EL (cell line): ENCODE results near the gene FAM76B.
"Not testable (repeated sequence)": the region's sequence is repeated elsewhere in the genome, so short reads cannot be mapped to it uniquely, and the experiment has no call there.

Source experiments
- DNase-seq: peaks from one replicate; pipeline ENCODE4 v3.0.0-alpha.2; 2016

FAM76B gene

DNA sequence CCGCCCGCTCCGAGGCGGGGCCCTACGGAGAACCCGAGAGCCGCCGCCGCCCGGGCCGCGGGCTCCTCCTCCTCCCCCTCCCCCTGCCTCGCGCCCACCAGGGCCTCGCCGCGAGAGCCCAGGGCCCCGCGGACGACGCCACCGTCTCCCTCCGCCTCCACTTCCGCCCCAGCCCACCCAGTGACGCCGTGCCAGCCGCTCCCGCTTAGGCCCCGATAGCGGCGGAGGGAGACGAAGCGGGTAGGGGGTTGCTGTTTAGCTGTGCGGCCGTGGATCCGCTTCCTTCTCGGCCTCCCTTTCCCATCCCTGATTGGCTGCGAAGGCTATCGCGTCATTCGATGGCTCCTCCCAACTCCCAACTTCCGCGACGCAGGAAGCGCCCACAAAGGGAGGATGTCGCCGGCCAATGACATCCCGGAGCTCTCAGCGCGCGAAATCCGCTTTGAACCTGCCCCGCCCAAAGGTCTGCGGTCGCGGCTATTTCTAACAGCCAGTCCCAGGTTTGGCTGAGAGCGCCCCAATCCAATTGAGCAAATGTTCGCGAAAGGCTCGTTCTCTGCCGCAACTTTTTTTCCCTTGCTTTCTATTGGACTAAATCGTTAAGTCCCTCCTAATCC lies at the start of gene FAM76B:
FAM76B (minus strand) TSS at position 277 of the 617 bp plus-strand sequence. CDS start 304 bp downstream, outside the sequence.
- DNase-seq: peak; percentile 99

DNA sequence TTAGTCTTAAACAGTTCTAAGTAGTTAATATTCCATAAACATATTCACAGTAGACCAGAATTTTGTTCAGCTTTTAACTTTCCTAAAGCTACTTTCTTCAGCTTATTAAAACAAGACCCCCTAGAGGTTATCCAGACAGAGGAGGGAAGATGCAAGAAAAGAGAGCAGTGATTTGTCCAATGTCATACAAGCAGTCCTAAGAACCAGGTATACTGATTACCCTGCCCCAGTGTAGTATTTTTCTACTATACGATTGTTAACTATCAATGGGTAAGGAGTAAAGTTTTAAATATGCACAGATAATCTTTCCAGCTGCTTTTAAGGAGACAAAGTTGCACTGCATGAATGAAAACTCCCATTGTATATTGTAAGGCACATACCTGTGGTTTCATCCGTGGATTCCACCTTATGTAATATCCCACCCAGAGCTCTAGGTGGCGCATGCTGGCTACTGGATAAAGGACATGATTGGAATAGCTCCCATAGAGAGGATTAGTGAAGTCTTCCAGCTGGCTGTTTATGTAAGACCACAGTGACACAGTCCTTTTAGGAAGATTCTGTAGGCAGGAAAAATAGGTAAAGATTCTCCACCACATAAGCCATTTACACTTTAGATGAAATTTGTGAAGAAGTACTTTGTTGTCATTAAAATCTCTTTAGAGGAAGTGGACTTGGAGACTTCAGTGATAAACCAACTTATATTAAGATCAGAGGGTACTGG lies 46.3 kb upstream of the FAM76B start:
- DNase-seq: peak; percentile 89

DNA sequence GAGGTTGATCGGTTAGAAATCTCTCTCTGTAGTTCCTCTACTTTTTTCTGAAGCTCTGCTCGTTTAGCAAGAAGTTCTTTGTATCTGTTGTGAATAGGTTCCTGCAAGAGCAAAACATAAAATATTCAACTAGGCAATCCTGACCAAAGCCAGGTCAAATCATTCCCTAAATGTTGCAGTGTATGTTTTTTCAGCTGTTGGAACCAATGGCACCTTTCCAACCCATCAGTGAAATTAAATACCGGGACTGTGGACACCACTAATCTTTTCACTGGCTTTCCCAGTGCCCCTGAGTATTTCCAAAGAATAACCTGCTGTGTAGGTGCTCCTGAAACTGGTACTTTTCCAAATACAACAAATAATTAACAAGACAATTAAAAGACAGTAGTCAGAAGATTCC lies 45.8 kb upstream of the FAM76B start:
- no peak for DNase-seq

DNA sequence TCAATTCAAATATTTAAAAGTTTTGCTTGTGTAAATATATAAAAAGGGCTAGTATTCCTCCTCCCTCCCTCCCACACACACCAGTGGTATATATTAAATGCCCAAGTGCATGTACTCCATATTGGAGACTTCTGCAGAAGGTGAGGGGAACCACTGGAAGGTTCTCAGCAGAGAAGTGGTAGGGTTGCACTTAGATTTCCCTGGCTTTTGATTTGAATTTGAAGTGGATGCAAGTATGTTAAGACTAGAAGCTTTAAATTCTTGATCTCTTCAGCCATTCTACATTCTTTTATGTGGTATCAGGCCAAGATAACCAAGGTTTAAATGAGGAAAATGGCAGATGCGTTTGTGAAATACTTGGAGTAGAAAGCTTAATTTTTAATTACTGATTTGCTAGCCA lies 43.8 kb upstream of the FAM76B start:
- DNase-seq: no peak

DNA sequence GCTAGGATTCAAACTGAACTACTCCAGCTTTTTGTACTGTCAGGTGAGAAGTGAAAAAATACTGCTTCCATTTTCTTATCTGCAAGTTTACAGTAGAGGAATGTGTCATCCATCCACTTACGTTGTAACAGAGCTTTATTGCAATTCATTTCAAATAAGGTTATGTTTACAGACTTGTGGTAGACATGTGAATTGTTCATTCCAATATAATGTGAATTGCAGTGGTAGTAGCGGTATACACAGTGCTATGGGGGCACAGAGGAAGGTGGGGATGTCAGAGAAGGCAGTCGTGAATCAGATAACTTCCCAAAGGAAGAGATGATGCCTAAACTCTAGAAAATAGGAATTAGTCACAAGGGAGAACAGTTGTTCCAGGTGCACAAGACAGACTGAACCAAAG lies 43.2 kb upstream of the FAM76B start:
- peak; percentile 49 for DNase-seq

DNA sequence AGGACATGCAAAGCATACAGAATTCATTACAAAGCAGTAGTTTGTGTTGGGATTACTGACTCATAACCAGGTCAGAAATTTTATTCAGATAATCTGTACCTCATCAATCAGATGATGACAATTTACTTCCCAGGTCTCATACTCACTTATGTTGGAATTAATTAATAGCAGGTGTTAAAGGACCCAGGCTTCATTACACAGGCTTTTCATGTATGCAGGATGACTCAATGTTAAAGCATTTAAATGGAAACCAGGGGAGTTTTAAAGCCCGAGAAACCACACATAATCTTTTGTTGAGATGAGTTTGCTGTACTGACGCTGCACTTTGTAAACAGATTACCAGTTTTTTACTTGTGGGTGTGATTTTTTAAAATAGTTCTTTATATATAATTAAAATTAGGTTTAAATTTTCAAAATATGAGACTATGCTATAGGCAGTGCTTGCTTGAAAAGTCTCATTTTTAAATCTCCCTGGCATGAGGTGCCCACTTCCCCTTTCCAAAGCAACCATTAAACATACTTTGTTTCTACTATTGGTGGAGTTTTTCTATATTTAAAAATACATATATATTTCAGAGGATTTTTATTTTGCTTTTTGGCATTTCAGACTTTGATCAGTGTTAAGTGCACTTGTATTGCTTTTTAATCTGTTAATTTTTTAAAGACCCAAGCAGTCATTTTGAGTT lies 41.8 kb upstream of the FAM76B start:
- peak; percentile 90 for DNase-seq

DNA sequence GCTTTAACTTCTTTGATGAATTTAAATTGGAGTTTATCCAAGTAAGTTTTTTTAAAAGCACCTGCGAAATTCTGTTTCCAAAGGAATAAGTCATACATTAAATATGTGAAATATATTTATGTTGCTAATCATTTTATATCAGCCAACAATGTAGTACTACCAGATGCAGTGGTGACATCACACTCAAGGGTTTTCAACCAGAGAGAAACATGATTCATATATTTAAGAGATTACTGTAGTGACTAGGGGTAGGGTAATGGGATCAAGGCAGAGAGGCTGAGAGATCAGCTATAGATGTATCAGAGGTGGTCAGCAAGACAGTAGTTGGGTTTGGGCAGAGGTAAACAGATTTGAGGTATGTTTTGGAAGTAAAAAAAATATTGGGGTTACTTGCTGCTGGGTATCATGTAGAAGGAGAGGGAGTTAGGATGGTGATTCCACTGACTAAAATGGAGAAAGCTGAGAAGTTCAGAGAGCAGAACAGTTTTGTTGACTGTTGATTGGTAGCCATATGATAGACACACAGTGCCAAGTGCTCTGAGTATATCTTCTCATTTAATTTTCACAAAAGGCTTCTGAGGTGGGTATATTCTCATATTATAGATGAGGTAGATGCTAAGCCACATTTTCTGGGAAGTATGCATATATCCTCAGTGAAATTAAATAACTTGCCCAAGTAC lies 40.1 kb upstream of the FAM76B start:
- DNase-seq: peak; percentile 61

DNA sequence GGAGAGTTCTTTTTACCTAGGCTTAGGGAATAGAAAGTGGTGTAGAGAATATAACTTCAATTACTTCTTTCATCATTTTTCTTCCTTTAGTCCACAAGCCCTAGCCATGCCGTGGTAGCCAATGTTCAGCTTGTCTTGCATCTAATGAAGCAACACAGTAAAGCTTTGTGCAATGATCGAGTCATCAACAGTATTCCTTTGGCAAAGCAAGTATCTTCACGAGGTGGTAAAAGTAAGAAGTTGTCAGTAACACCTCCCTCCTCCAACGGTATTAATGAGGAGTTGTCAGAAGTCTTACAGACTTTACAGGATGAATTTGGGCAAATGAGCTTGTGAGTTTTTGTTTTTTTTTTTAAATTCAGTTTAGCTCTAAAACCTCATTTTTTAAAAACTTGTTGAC lies 38.1 kb upstream of the FAM76B start:
- DNase-seq: no peak

DNA sequence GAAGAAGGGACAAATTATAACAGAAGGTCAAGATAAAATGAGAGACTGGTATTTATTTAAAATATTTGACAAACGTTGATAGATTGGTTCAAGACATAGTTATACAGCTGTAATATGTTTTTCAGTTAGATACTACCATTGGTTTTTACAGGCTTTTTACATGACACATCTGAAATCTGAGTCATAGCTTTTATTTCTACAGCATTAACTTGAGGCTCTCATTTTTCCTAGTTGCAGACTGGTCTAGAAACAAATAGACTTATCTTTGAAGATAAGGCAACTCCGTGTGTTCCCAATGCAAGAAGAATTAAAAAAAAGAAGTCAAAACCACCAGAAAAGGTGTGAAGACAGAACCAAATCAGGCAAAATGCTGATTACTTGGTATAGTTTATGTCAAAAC lies 32.1 kb upstream of the FAM76B start:
- peak; percentile 39 for DNase-seq

DNA sequence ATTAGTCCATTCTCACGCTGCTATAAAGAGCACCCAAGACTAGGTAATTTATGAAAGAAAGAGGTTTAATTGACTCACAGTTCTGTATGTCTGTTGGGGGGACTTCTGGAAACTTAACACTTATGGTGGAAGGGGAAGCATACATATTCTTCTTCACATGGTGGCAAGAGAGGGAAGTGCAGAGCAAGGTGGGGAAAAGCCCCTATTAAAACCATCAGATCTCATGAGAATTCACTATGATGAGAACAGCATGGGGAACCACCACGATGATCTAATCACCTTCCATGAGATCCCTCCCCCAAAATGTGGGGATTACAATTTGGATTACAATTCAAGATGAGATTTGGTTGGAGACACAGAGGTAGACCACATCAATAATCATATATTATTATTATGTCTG lies 26.5 kb upstream of the FAM76B start:
- DNase-seq: no peak

DNA sequence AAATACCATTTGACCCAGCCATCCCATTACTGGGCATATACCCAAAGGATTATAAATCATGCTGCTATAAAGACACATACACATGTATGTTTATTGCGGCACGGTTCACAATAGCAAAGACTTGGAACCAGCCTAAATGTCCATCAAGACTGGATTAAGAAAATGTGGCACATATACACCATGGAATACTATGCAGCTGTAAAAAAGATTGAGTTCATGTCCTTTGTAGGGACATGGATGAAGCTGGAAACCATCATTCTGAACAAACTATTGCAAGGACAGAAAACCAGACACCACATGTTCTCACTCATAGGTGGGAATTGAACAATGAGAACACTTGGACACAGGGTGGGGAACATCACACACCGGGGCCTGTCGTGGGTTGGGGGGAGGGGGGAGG lies 21.5 kb upstream of the FAM76B start:
- not testable (repeated sequence) for DNase-seq

DNA sequence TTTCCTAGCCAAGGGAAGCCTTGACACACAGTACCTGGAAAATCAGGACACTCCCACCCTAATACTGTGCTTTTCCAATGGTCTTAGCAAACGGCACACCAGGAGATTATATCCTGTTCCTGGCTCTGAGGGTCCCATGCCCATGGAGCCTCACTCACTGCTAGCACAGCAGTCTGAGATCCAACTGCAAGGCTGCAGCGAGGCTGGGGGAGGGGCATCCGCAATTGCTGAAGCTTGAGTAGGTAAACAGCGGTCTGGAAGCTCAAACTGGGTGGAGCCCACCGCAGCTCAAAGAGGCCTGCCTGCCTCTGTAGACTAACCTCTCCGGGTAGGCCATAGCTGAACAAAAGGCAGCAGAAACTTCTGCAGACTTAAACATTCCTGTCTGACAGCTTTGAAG lies 16.9 kb upstream of the FAM76B start:
- DNase-seq: not testable (repeated sequence)

DNA sequence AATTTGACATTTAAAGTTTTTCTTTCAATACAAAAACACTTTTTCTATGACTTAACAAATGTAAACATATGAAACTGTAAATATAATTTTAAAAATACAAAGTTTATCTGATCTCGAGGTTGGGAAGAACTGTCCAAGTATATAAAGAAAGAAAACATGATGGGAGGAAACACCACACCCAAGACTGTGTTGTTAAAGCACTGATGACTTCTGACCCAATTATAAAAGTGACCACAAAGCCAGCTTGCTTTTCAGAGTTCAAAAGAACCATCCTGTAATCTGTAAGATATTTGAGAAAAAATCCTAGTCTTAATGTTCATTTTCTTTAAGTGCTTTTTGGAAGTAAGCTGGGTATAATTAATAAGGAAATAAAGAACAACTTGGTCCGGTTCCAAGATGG lies 16.3 kb upstream of the FAM76B start:
- DNase-seq: no peak

DNA sequence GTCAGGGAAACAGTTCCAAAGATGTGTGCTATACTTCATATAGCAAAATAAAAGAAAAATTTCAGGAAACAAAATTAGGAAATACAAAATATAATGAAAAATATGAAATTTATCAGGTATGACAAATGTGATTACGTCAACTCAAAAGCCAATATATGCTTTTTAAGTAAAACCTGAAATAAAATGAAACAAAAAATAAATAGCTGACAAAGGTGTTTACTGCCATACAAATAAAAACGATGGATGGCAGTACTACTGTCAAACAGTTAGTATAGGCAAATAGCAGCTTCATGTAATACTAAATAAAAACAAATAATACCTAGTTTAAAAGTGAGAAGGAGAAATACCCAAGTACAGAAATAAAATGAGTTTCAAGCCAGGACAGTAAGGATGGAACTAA lies 14.4 kb upstream of the FAM76B start:
- no peak for DNase-seq

DNA sequence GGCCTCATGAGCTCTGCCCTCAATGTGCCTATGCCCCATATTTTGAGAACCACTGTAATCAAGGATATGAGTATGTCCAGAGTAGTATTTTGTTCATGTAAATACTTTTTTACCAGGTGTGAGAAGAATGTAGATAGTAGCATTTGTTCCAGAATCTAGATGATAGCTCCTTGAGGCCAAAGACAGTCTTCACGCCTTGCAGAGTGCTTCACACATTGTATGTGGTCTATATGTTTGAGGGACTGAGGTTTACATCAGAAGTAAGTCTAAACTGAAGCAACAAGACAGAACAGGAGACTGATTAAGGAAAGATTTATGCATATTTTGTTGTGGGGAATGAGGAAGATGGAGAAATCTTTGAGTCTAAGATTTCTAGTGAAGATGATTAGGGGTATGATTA lies 13.2 kb upstream of the FAM76B start:
- DNase-seq: no peak

DNA sequence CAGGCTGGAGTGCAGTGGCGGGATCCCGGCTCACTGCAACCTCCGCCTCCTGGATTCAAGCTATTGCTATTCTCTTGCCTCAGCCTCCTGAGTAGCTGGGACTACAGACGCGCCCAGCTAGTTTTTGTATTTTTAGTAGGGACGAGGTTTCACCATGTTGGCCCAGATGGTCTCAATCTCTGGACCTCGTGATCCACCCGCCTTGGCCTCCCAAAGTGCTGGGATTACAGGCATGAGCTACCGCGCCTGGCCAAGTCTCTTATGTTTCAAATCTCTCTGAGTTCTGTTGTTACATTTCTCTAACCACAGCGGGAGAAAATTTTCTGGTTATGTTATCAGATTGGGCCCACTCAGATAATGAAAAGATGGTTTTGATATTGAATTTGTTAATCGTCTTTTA lies 10.9 kb upstream of the FAM76B start:
- no peak for DNase-seq

DNA sequence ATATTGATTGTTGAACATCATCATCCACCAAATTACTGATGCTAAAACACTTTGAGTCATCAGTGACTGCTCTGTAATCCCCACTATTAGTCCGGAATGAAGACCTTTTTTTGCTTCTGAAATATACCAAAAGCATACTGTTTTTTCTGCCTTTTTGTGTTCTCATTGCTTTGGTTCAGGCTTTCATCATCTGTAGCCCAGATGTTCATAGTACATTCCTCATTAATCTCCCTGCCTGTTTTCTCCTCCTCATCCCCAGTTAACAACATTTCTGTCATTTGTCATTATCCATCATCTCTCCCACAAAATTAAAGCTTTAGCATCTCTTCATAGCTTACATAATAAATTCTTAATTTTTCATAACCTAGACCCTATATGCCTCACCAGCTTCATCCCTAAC lies 10.0 kb upstream of the FAM76B start:
- no peak for DNase-seq

DNA sequence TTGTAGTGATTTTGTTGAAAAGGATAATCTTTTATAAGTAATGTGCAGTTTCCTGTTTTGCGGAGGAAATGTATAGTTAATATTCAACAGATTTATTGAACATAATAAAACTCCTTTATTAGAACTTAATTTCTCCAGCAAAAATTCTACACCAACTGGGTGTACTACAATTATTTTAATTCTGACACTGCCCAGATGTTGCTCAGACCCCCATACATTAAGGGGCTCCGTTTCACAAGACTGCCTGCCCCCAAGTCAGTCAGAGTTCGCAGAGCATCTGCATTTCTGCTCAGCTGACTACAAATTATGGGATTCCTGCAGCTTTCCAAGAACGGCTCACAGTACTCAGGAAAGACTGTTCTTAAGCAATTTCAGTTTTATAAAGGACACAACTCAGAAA lies 6.9 kb upstream of the FAM76B start:
- DNase-seq: no peak

DNA sequence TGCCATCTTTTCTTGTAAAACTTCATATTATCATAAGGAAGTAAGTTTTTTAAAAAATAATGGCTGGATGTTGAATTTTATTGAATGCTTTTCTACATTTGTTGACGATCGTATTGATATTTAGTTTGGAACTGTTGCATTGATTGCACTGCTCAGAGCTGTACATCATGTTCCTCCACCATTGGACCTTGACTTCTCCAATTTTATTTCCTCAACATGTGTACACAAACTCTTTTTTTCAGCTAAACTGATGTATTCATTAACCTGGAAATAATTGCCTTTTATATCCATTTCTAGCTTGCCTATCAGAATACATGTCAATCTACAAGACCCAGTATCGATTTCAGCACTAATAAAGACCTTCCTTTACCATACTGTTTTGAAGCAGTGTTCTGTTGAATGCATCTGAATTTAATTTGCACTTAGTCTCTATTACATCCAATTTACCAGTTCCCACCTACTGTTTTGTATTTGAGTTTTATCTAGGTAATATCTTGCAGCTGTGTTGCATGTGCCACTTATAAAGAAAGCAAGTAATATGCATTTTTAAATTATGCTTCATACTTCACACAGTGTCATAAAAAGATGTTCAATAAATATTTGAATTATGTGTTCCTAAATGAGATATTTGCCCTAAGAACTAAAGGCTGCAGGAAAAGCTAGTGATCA lies 6.2 kb upstream of the FAM76B start:
- DNase-seq: no peak

DNA sequence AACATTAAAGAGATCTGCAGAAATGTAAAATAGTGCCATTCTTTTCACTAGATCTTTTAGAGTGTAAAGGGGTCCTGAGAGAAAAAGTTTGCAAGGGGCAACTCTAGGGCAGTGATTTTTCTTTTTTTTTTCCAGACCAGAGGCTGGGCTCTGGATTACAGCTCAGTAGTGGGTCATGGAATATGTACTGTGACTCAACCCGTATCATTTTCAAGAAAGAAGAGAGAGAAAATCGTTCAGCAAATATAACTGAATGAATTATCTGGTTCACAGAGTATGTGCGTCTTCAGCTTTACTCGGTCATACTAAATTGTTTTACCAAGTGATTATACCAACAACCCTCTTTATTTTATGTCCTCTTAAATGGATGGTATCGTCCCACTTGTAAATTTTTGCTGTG lies 4.5 kb upstream of the FAM76B start:
- DNase-seq: no peak

DNA sequence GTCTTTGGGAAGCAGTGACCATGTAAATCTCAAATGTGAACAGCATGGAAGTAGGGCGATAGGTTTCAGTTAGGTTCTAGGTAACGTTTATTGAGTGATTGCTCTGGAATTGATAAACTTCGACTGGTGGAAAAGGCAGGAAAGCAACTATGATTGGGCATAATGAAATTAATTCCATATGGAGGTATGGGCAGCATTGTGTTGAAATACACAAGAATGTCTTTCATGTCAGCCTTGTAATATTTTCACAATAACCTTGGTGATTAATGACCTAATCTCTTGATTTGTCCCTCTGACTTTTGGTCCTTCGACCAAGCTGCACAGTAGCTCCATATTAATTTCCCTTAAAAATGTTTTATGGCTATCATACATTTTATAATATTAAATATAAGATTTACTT lies 3.5 kb upstream of the FAM76B start:
- DNase-seq: no peak

DNA sequence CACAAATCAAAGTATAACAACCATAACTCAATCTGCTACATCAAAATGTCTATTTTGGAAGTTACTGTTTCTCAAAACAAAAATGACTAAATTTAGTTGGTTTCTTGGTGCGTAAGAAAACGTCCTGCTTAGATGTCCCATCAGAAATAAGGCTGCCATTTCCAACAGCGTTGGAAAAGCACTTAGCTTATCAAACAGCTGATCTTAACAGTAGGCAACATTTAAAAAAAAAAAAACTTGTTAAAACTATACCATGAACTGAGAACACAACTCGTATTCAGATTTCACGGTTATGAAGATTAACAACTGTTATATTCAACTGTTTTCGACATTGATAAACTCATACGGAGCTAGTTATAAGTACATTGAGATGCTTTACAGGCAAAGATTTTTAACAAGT lies 3.1 kb upstream of the FAM76B start:
- no peak for DNase-seq

DNA sequence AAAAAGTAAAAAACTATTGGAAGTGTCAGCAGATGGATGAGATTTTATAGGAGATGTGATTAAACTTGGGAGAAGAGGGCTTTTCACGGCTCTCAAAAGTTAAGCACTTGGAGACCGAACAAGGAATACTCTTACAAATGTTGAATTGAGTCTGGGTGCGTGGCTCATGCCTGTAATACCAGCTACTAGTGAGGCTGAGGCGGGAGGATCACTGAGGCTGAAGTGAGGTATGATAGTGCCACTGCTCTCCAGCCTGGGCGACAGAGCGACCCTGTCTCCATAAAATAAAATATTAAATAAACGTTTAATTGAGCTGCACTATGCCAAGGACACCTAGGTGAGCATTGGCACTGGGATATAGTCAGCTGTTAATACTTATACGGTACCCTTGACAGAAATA lies 2.6 kb upstream of the FAM76B start:
- no peak for DNase-seq
